Activated CD8-positive, alpha-beta T cell treated with anti-CD3 and anti-CD28 coated beads for 36 hours (primary cell): Measurements from ENCODE around the gene UGT1A3. TPM values are rescaled to one million over a fixed set of nuclear protein-coding genes. Genes with fewer than 3 reads are reported as not detected.

Source experiments
- ATAC-seq: fragments of 200-7000 bp; cut with Tn5 transposase; one replicate; pipeline ENCODE4 v1.10.0; 2021; ENCODE audit warnings: mild to moderate bottlenecking, moderate library complexity
- CTCF ChIA-PET: fragments of 350-600 bp; sonication (Branson Sonifier 250); formaldehyde crosslinking; loops from one replicate; lab custom pipeline; 2021; ENCODE audit warnings: antibody characterized with exemption; lab: Charles Lee
- POLR2A ChIA-PET: fragments of 350-600 bp; sonication (Branson Sonifier 250); formaldehyde crosslinking; loops from one replicate; lab custom pipeline; 2021; ENCODE audit warnings: antibody characterized with exemption; lab: Charles Lee
- DNase-seq: peaks from one replicate; pipeline ENCODE4 v3.0.0-alpha.2; 2020
- H3K27ac Mint-ChIP-seq: one replicate; pipeline ENCODE4 v1.8.0; 2021; ENCODE audit warnings: mild to moderate bottlenecking, mixed read lengths
- H3K27me3 Mint-ChIP-seq: one replicate; pipeline ENCODE4 v1.8.0; 2021; ENCODE audit warnings: mixed read lengths
- H3K36me3 Mint-ChIP-seq: one replicate; pipeline ENCODE4 v1.8.0; 2021; ENCODE audit warnings: low read depth, mixed read lengths
- H3K4me1 Mint-ChIP-seq: one replicate; pipeline ENCODE4 v1.8.0; 2021; ENCODE audit warnings: low read depth, mixed read lengths
- H3K4me3 Mint-ChIP-seq: one replicate; pipeline ENCODE4 v1.8.0; 2021; ENCODE audit warnings: mild to moderate bottlenecking, moderate library complexity, mixed read lengths
- H3K9me3 Mint-ChIP-seq: one replicate; pipeline ENCODE4 v1.8.0; 2021; ENCODE audit warnings: mixed read lengths
- intact Hi-C: fragments of 100-400 bp; cut with micrococcal nuclease; formaldehyde crosslinking; loops from one replicate; pipeline ENCODE4 v1.10.0; 2022
- total RNA-seq, 2 experiments: library from RNA; stranded (reverse); gene quantifications; one replicate each; pipeline ENCODE4 v1.2.3, GENCODE V29; 2021
- TF ChIP-seq, protein P1 (sequence below): fragments of 200-600 bp; IDR thresholded peaks from one replicate; pipeline ENCODE4 v1.8.0; 2022; ENCODE audit warnings: antibody characterized with exemption, mild to moderate bottlenecking

UGT1A3 gene
- not detected for total RNA-seq

DNA sequence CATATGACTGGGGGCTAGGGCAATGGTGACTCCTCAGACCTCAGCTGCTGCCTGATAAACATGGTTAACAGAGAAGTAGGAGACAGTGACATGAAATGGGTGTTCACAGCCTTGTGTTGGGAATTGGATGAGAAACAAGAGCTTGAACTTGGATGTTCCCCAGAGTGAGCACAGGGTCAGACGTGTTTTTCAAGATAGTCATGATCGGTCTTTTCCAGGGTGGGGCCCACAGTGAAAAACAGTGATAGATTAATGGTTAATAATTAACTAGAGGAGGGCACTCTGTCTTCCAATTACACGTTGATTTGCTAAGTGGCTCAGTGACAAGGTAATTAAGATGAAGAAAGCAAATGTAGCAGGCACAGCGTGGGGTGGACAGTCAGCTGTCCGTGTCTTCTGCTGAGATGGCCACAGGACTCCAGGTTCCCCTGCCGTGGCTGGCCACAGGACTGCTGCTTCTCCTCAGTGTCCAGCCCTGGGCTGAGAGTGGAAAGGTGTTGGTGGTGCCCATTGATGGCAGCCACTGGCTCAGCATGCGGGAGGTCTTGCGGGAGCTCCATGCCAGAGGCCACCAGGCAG, at the start of gene UGT1A3:
Gene UGT1A3 (plus strand): TSS at position 320 of the 579 bp plus-strand sequence. CDS start 85 bp downstream, at position 405.
- H3K36me3 Mint-ChIP-seq: no peaks in the 10 kb centered on the region
- no peaks in the 10 kb centered on the region for H3K9me3 Mint-ChIP-seq
- peaks cover 4% of the 10 kb centered on the region for H3K27me3 Mint-ChIP-seq
- DNase-seq (no peak), ATAC-seq (no peak)
- intact Hi-C loops: no loop called here
- ChIA-PET CTCF (no interaction called here), POLR2A (no interaction called here)
- TF ChIP-seq, protein P1, sequence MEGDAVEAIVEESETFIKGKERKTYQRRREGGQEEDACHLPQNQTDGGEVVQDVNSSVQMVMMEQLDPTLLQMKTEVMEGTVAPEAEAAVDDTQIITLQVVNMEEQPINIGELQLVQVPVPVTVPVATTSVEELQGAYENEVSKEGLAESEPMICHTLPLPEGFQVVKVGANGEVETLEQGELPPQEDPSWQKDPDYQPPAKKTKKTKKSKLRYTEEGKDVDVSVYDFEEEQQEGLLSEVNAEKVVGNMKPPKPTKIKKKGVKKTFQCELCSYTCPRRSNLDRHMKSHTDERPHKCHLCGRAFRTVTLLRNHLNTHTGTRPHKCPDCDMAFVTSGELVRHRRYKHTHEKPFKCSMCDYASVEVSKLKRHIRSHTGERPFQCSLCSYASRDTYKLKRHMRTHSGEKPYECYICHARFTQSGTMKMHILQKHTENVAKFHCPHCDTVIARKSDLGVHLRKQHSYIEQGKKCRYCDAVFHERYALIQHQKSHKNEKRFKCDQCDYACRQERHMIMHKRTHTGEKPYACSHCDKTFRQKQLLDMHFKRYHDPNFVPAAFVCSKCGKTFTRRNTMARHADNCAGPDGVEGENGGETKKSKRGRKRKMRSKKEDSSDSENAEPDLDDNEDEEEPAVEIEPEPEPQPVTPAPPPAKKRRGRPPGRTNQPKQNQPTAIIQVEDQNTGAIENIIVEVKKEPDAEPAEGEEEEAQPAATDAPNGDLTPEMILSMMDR: no peak
- no peak within 1 kb of the TSS for H3K27ac Mint-ChIP-seq
- H3K4me3 Mint-ChIP-seq: no peak within 1 kb of the TSS
- H3K4me1 Mint-ChIP-seq: no peaks in the 10 kb centered on the region

DNA sequence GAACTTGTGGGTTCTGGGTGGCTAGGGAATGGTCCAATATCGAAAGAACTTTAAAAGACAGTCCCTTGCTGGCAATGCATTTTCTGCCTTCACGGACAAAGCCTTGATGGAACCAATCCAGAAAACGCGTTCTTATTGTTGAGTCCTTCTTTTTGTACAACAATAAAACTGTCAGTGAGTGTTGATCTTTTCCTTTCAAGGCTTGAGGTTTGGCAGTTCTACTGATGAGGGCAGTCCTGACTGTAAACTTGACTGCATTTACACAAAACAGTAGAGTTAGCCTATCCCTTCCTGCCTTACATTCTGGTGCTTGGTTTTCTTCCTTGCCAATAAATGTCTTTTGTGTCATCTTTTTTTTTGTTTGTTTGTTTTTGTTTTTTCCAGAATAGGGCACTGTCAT, 49.6 kb upstream of the UGT1A3 start:
- TF ChIP-seq, protein P1: no peak
- Mint-ChIP-seq H3K36me3 (no peaks in the 10 kb centered on the region), H3K4me1 (no peaks in the 10 kb centered on the region), H3K9me3 (no peaks in the 10 kb centered on the region), H3K27me3 (peaks cover 4% of the 10 kb centered on the region), H3K4me3 (no peak overlapping the region), H3K27ac (no peak overlapping the region)
- POLR2A ChIA-PET: no interaction called here
- CTCF ChIA-PET: no interaction called here
- DNase-seq (no peak), ATAC-seq (no peak)
- intact Hi-C loops: no loop called here

DNA sequence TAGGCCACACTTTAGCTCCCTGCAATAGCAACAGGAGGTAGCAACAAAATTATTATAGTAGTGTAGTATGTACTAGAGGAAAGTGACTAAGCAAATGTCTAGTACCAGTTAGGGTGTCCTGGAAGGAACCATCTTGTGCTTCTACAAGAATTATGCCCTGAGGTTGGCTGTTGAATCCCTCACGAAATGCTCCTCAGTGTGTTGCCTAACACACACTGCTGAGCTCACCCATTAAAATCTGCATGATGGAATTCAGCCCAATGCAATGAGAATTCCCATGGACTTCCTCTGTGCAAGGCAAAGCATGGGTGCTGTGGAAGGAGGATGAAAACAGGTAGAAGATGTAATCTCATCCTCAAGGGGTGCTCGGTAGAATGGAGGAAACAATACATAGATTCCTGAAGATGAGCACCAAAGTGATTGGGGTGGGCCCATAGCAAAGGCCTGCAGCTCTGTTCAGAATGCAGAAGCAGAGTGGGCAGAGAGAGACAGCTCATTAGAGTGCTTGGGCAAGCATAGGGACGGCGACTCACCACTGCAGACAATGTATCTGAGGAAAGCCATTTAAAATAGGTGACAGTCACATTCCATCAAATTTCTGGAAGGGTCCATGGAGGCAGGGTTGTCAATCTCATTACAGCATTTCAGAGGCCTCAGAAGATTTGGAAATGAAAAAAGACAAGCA, 48.3 kb upstream of the UGT1A3 start:
- CTCF ChIA-PET: interaction anchor here (1.2 kb wide), 1 partner anchor 31 kb away, joined by 3 read pairs; no protein-coding TSS in a partner anchor
- TF ChIP-seq, protein P1: no peak
- no peak for DNase-seq
- no peak for ATAC-seq
- Mint-ChIP-seq H3K27me3 (peaks cover 4% of the 10 kb centered on the region), H3K4me1 (no peaks in the 10 kb centered on the region), H3K4me3 (no peak overlapping the region), H3K36me3 (no peaks in the 10 kb centered on the region), H3K27ac (no peak overlapping the region), H3K9me3 (no peaks in the 10 kb centered on the region)
- intact Hi-C loops: no loop called here
- POLR2A ChIA-PET: no interaction called here

DNA sequence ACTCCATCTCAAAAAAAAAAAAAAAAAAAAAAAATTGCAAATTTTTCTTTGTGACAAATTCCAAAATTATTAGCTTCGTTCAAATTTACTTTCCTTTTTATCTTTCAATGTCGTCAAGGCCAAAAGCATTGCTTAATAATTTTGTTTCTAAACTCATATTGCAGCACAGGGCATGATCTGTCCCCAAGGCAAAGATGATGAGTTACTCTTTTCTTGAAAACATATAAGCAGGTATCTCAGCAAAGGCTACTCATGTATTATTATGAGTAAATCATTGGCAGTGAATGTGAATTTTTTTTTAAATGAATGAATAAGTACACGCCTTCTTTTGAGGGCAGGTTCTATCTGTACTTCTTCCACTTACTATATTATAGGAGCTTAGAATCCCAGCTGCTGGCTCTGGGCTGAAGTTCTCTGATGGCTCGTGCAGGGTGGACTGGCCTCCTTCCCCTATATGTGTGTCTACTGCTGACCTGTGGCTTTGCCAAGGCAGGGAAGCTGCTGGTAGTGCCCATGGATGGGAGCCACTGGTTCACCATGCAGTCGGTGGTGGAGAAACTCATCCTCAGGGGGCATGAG, 47.2 kb upstream of the UGT1A3 start, which contains the start of gene UGT1A7:
Gene UGT1A7 (plus strand): TSS at position 381 of the 579 bp plus-strand sequence. CDS start 37 bp downstream, at position 418.
- Mint-ChIP-seq H3K4me1 (no peaks in the 10 kb centered on the region), H3K9me3 (no peaks in the 10 kb centered on the region), H3K27ac (no peak within 1 kb of the TSS), H3K27me3 (peaks cover 4% of the 10 kb centered on the region), H3K4me3 (no peak within 1 kb of the TSS), H3K36me3 (no peaks in the 10 kb centered on the region)
- CTCF ChIA-PET: no interaction called here
- DNase-seq (no peak), ATAC-seq (no peak)
- TF ChIP-seq, protein P1: no peak
- POLR2A ChIA-PET: no interaction called here
- intact Hi-C loops: no loop called here

DNA sequence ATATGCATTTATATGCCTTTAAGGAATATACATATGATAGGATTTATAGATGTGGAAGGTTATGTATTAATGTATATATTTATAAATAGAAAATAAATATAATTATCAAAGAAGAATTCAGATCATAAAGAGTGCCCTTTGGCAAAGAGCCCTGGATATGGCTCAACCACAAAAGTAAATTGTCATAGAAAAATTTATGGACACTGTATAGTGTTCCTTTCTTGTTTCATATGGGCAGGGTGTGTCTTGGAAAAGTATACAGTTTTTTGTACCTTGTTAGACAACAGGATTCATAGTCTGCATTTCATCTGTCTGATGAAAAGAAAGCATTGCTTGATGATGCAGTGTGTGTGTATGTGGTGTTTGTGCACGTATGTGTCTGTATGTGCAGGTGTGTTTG, 44.2 kb upstream of the UGT1A3 start:
- POLR2A ChIA-PET: no interaction called here
- no peaks in the 10 kb centered on the region for H3K9me3 Mint-ChIP-seq
- H3K27me3 Mint-ChIP-seq: peaks cover 1% of the 10 kb centered on the region
- no peak overlapping the region for H3K4me3 Mint-ChIP-seq
- TF ChIP-seq, protein P1: no peak
- no peaks in the 10 kb centered on the region for H3K36me3 Mint-ChIP-seq
- ATAC-seq (no peak), DNase-seq (no peak)
- intact Hi-C loops: no loop called here
- CTCF ChIA-PET: no interaction called here
- H3K27ac Mint-ChIP-seq: no peak overlapping the region
- no peaks in the 10 kb centered on the region for H3K4me1 Mint-ChIP-seq
